Tibial nerve (tissue), 4 donors: ENCODE results near the gene SLC25A42. TPM values are rescaled to one million over a fixed set of nuclear protein-coding genes. Genes with fewer than 3 reads are reported as not detected.

Experiments
- DNase-seq, 2 donors: peaks; one replicate each; pipeline ENCODE4 v3.0.0-alpha.2; 2019; ENCODE audit warnings: low spot score in 2 of 2
- H3K27ac ChIP-seq, 4 donors: fragments of 200-600 bp; sonication (generic) in 3 of 4; one replicate each; pipeline ENCODE4 v1.5.1; 2017 to 2019; ENCODE audit warnings: mild to moderate bottlenecking in 1 of 4
- H3K27me3 ChIP-seq, 2 donors: fragments of 200-600 bp; sonication (generic) in 1 of 2; one replicate each; pipeline versions ENCODE4 v1.5.1 to v1.6.0; 2017 to 2019
- H3K36me3 ChIP-seq, 3 donors: fragments of 200-600 bp; sonication (generic); one replicate each; pipeline ENCODE4 v1.5.1; 2018 to 2019
- H3K4me1 ChIP-seq, 4 donors: fragments of 200-600 bp; sonication (generic) in 3 of 4; one replicate each; pipeline ENCODE4 v1.5.1; 2017 to 2019
- H3K4me3 ChIP-seq, 4 donors: fragments of 200-600 bp; sonication (generic) in 3 of 4; one replicate each; pipeline ENCODE4 v1.5.1; 2017 to 2019; ENCODE audit warnings: mild to moderate bottlenecking in 1 of 4, moderate library complexity in 1 of 4
- H3K9me3 ChIP-seq, 4 donors: fragments of 200-600 bp; sonication (generic) in 3 of 4; one replicate each; pipeline ENCODE4 v1.5.1; 2017 to 2019
- EP300 ChIP-seq, 2 donors: sonication (generic); formaldehyde crosslinking; IDR thresholded peaks; one replicate each; pipeline ENCODE4 v1.6.1; 2017; ENCODE audit warnings: antibody characterized with exemption in 2 of 2, mild to moderate bottlenecking in 1 of 2
- POLR2A ChIP-seq, 2 donors: fragments of 450-650 bp; IDR thresholded peaks; one replicate each; pipeline ENCODE4 v1.6.1; 2017; ENCODE audit warnings: antibody characterized with exemption in 2 of 2, mild to moderate bottlenecking in 2 of 2, moderate library complexity in 2 of 2
- WGBS, 2 donors: methylation state at CpG; one replicate each; pipeline ENCODE4 v1.1.5; 2018; 5-methylcytosine and 5-hydroxymethylcytosine counted together
- total RNA-seq, 4 donors: library from RNA; depleted of rRNA; stranded (reverse); fragments of >200 nt; gene quantifications; one replicate each; pipeline ENCODE4 v1.1.0, GENCODE V29; 2016
- TF ChIP-seq, protein P1 (sequence below), 5 experiments: fragments of 200-600 bp in 3 of 5; fragments of 450-650 bp in 2 of 5; sonication (generic) in 3 of 5; IDR thresholded peaks; one replicate each; pipeline ENCODE4 v1.5.1; 2016 to 2019; ENCODE audit warnings: antibody characterized with exemption in 5 of 5, mild to moderate bottlenecking in 3 of 5, moderate library complexity in 2 of 5

SLC25A42 gene
- total RNA-seq, 4 donors from 2014 or later, result 13.8 to 25.5 (median 15.5) TPM

DNA sequence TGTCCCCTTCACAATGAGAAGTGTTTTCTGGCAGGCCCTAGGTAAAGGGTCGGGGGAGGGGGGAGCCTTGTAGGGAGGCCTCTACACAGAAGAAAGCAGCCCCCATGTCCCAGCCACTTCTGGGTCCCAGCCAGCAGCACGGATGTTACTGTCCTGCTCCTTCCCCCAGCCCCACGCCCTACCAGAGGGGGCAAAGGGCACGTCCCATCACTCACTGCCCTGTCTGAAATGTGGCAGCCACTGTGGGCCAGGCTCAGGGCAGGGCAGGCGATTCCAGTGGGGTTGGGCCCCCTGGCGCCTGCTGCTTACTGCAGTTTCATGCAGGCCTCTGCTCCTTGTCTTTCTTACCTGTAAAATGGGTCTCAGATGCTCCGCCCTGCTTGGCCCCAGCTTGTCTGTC is 6.1 kb upstream of the SLC25A42 start:
- WGBS, 2 donors, result 84 to 100% methylated on average over 4 to 7 of the region's 7 CpGs
- no peak overlapping the region for H3K4me3 ChIP-seq
- TF ChIP-seq, protein P1, sequence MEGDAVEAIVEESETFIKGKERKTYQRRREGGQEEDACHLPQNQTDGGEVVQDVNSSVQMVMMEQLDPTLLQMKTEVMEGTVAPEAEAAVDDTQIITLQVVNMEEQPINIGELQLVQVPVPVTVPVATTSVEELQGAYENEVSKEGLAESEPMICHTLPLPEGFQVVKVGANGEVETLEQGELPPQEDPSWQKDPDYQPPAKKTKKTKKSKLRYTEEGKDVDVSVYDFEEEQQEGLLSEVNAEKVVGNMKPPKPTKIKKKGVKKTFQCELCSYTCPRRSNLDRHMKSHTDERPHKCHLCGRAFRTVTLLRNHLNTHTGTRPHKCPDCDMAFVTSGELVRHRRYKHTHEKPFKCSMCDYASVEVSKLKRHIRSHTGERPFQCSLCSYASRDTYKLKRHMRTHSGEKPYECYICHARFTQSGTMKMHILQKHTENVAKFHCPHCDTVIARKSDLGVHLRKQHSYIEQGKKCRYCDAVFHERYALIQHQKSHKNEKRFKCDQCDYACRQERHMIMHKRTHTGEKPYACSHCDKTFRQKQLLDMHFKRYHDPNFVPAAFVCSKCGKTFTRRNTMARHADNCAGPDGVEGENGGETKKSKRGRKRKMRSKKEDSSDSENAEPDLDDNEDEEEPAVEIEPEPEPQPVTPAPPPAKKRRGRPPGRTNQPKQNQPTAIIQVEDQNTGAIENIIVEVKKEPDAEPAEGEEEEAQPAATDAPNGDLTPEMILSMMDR (IDR thresholded peaks at IDR 0.05), result no peak
- TF ChIP-seq EP300 (IDR thresholded peaks at IDR 0.05) (no peak), POLR2A (IDR thresholded peaks at IDR 0.05) (no peak)
- H3K9me3 ChIP-seq, result no peaks in the 10 kb centered on the region
- DNase-seq, result no peak
- H3K27me3 ChIP-seq, result no peaks in the 10 kb centered on the region
- no peak overlapping the region for H3K27ac ChIP-seq
- H3K36me3 ChIP-seq, result peaks cover 0 to 70% (median 4%) of the 10 kb centered on the region in 3 donors
- H3K4me1 ChIP-seq, result peaks cover 0 to 3% (median 0%) of the 10 kb centered on the region in 4 donors

DNA sequence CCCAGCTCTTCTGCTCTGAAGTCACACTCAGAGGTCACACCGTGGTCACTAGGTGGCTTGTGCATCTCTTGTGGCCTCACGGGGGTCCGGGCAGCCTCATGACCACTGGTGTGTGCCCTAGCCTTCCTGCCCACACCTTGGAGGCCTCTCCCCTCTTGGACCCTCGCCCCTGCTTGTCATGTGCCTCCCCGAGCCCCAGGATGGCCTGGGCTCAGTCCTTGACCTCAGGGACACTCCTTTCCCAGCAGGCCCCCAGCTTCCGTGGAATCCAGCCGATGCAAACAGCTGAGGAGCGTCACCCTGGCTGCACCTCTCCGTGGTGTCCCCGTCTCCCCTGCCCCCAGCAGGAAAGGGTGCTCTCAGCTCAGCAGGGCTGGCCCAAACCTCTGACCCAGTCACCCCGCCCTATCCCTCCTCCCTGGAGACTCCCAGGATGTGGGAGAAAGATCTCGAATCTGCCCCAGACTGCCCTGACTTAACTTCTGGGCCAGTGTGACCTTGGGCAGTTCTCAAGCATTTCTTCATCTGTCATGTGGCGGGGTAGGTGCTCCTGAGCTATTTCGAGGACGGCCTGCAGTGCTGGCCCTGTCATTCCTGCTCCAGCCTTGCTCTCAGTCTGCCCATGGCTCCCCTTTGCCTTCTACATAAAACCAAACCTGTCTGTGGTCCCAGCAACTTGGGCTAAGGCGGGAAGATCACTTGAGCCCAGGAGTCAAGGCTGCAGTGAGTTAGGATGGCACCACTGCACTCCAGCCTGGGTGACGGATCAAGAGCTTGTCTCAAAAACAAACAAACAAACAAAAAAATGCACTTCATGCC is 4.6 kb upstream of the SLC25A42 start:
- H3K27me3 ChIP-seq, result no peaks in the 10 kb centered on the region
- peaks cover 0 to 8% (median 2%) of the 10 kb centered on the region in 4 donors for H3K4me1 ChIP-seq
- TF ChIP-seq, protein P1 (IDR thresholded peaks at IDR 0.05), result no peak
- no peak for TF ChIP-seq EP300 (IDR thresholded peaks at IDR 0.05)
- TF ChIP-seq POLR2A (IDR thresholded peaks at IDR 0.05), result no peak
- H3K36me3 ChIP-seq, result peaks cover 0 to 58% (median 4%) of the 10 kb centered on the region in 3 donors
- H3K27ac ChIP-seq, result no peak overlapping the region
- 77 to 79% methylated on average over 16 to 17 of the region's 17 CpGs for WGBS, 2 donors
- no peak overlapping the region for H3K4me3 ChIP-seq
- no peaks in the 10 kb centered on the region for H3K9me3 ChIP-seq
- DNase-seq, result no peak

DNA sequence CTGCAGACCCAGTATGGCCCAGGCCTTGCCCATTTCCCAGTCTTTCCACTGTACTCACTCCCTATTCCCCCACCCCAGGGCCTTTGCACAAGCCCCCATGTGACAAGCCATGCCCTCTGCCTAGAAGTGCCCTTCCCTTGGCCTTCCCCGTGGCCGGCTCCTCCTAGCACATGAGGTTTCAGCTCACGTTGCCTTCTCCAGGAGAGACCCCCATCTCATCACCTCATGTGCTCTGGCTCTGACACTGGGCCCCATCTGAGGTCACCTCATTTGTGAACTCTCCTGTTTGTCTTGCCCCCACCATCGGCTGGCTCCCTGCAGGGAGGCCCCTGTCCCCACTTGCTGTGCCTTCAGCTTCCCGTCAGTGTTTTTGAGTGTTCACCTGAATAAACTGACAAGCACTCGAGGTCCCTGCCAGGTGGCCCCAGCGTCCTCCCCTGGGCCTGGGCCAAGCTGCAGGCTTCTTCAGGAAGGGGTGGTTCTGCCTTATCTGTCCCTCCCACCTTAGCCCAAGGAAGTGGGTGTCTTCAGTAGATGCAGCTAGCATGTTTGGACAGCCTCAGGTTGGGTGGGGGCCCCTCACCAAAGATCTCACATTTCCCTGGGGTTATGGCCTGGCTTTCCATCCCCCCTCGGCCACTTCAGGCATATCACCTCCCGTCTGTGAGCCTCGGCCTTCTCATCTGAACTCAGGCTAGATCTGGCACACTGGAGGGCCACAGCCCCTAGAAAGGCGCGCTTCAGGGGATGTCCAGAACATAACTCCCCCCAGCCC is 3.8 kb upstream of the SLC25A42 start:
- DNase-seq, result no peak
- Histone ChIP-seq H3K4me1 (peaks cover 0 to 16% (median 5%) of the 10 kb centered on the region in 4 donors), H3K27me3 (no peaks in the 10 kb centered on the region), H3K36me3 (peaks cover 0 to 50% (median 0%) of the 10 kb centered on the region in 3 donors), H3K27ac (no peak overlapping the region), H3K4me3 (no peak overlapping the region), H3K9me3 (no peaks in the 10 kb centered on the region)
- TF ChIP-seq POLR2A (IDR thresholded peaks at IDR 0.05), result no peak
- TF ChIP-seq EP300 (IDR thresholded peaks at IDR 0.05), result no peak
- TF ChIP-seq, protein P1 (IDR thresholded peaks at IDR 0.05), result no peak
- 74 to 77% methylated on average over 10 to 12 of the region's 12 CpGs for WGBS, 2 donors

DNA sequence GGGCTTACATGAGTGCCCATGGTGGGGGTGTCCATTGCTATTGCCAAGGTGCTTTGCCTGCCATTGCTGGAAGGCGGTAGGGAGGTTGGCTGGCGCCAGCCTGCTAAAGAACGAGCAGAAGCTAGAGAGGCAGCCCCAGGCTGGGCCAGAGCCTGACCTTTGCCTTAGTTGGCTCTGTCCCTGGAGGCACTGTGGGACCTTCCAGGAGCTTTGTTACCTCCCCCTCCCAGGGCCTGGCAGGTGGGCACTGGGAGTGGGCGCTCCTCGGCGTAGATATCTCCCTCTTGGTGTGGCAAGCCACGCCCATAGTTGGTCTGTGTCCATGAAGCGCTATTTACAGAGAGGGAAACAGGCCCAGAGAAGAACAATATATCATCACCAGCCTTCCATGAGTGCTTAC is 2.3 kb upstream of the SLC25A42 start:
- TF ChIP-seq, protein P1 (IDR thresholded peaks at IDR 0.05), result no peak
- TF ChIP-seq EP300 (IDR thresholded peaks at IDR 0.05), result no peak
- TF ChIP-seq POLR2A (IDR thresholded peaks at IDR 0.05), result no peak

More for the DNA sequence above, 2.3 kb upstream of the SLC25A42 start:
- no peaks in the 10 kb centered on the region for H3K9me3 ChIP-seq
- H3K4me1 ChIP-seq, result peaks cover 0 to 25% (median 8%) of the 10 kb centered on the region in 4 donors
- H3K36me3 ChIP-seq, result peaks cover 0 to 36% (median 0%) of the 10 kb centered on the region in 3 donors
- H3K27me3 ChIP-seq, result no peaks in the 10 kb centered on the region
- peak overlapping the region in 1 of 4 donors; percentile 91 for H3K27ac ChIP-seq
- H3K4me3 ChIP-seq, result no peak overlapping the region
- 78% methylated on average over 8 of the region's 8 CpGs for WGBS, 2 donors
- no peak for DNase-seq
